Measurements from ENCODE around the gene SMIM10L1. TPM values are rescaled to one million over a fixed set of nuclear protein-coding genes. Genes with fewer than 3 reads are reported as not detected.

Gene SMIM10L1
- total RNA-seq, 1 donor from 2014 or later, result 17.8 TPM

- Mint-ChIP-seq H3K36me3 (ENCODE audit: low read depth) (peaks cover 2% of the 10 kb centered on the region), H3K9me3 (no peaks in the 10 kb centered on the region), H3K4me1 (peaks cover 12% of the 10 kb centered on the region), H3K4me3 (no peak within 1 kb of the TSS), H3K27ac (ENCODE audit: unreplicated experiment) (peak within 1 kb of the TSS; percentile 23), H3K27me3 (ENCODE audit: low read depth) (no peaks in the 10 kb centered on the region)
- no peak for TF ChIP-seq CTCF (conservative IDR thresholded peaks at IDR 0.05)
- no peak for DNase-seq (ENCODE audit: low read depth, low spot score)
Observed at GRCh38 chr12:11134305-11134704, 36.7 kb upstream of the SMIM10L1 start, which contains the start of gene TAS2R30. Gene TAS2R30 (minus strand): TSS chr12:11134644. CDS start chr12:11134244, 400 bp downstream.

GRCh38 chr12:11136075-11136474 lies 34.9 kb upstream of the SMIM10L1 start:
- no peak overlapping the region for H3K27ac Mint-ChIP-seq (ENCODE audit: unreplicated experiment)
- no peak overlapping the region for H3K4me3 Mint-ChIP-seq
- peaks cover 12% of the 10 kb centered on the region for H3K36me3 Mint-ChIP-seq (ENCODE audit: low read depth)

GRCh38 chr12:11143352-11143751 lies 27.6 kb upstream of the SMIM10L1 start:
- H3K36me3 Mint-ChIP-seq (ENCODE audit: low read depth), result peaks cover 53% of the 10 kb centered on the region
- no peak for TF ChIP-seq CTCF (conservative IDR thresholded peaks at IDR 0.05)
- H3K27me3 Mint-ChIP-seq (ENCODE audit: low read depth), result no peaks in the 10 kb centered on the region
- DNase-seq (ENCODE audit: low read depth, low spot score), result no peak
- H3K9me3 Mint-ChIP-seq, result peaks cover 19% of the 10 kb centered on the region
- H3K27ac Mint-ChIP-seq (ENCODE audit: unreplicated experiment), result no peak overlapping the region
- H3K4me1 Mint-ChIP-seq, result no peaks in the 10 kb centered on the region
- no peak overlapping the region for H3K4me3 Mint-ChIP-seq

More at GRCh38 chr12:11136075-11136474, 34.9 kb upstream of the SMIM10L1 start:
- H3K4me1 Mint-ChIP-seq, result peaks cover 12% of the 10 kb centered on the region
- H3K9me3 Mint-ChIP-seq, result peaks cover 3% of the 10 kb centered on the region
- DNase-seq (ENCODE audit: low read depth, low spot score), result no peak
- TF ChIP-seq CTCF (conservative IDR thresholded peaks at IDR 0.05), result no peak
- no peaks in the 10 kb centered on the region for H3K27me3 Mint-ChIP-seq (ENCODE audit: low read depth)

- H3K4me1 Mint-ChIP-seq, result no peaks in the 10 kb centered on the region
- peaks cover 19% of the 10 kb centered on the region for H3K9me3 Mint-ChIP-seq
- no peak for TF ChIP-seq CTCF (conservative IDR thresholded peaks at IDR 0.05)
- DNase-seq (ENCODE audit: low read depth, low spot score), result no peak
- no peak overlapping the region for H3K27ac Mint-ChIP-seq (ENCODE audit: unreplicated experiment)
- H3K36me3 Mint-ChIP-seq (ENCODE audit: low read depth), result peaks cover 55% of the 10 kb centered on the region
- no peaks in the 10 kb centered on the region for H3K27me3 Mint-ChIP-seq (ENCODE audit: low read depth)
- H3K4me3 Mint-ChIP-seq, result no peak overlapping the region
Observed at GRCh38 chr12:11144297-11144696, 26.7 kb upstream of the SMIM10L1 start.

GRCh38 chr12:11147420-11147819 lies 23.6 kb upstream of the SMIM10L1 start:
- Mint-ChIP-seq H3K9me3 (peaks cover 12% of the 10 kb centered on the region), H3K4me3 (no peak overlapping the region), H3K27ac (ENCODE audit: unreplicated experiment) (no peak overlapping the region), H3K4me1 (no peaks in the 10 kb centered on the region), H3K36me3 (ENCODE audit: low read depth) (peaks cover 46% of the 10 kb centered on the region), H3K27me3 (ENCODE audit: low read depth) (no peaks in the 10 kb centered on the region)
- TF ChIP-seq CTCF (conservative IDR thresholded peaks at IDR 0.05), result no peak
- DNase-seq (ENCODE audit: low read depth, low spot score), result no peak

Data from neural crest cell (in vitro differentiated cells).